Putamen (tissue), 1 donor: ENCODE results near the gene PPM1H.
"Not testable (repeated sequence)": the region's sequence is repeated elsewhere in the genome, so short reads cannot be mapped to it uniquely, and the experiment has no call there.

Experiments used
- DNase-seq: peaks from one replicate; pipeline ENCODE4 v3.0.0-alpha.2; 2016; ENCODE audit warnings: low spot score

Gene PPM1H

DNA sequence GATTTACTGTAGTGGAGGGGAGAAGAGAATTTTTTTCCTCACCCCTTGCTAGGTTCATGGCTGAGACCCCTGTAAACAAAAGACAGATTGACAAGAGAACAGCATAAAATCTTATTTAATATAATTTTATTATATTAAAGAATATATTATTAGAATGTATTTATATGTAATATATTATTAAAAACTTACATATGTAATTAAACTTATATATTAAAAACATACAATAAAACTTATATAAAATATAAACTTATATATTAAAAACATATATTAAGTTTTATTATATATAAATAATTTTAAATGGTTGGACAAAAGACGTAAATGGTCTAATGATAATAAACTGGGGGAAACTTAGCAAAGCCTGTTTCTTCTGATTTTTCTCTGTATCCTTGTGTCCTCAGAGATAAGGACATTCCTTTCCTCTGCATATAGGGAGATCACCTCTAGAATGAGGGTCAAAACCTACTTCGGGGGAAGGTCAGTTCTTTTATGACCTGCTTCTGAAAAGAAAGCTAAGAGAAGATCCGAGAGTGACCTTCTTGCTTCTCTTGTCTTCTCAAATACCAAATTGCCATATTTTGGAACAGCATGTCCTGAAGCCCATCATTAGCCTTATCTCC is 8.9 kb upstream of the PPM1H start:
- no peak for DNase-seq

DNA sequence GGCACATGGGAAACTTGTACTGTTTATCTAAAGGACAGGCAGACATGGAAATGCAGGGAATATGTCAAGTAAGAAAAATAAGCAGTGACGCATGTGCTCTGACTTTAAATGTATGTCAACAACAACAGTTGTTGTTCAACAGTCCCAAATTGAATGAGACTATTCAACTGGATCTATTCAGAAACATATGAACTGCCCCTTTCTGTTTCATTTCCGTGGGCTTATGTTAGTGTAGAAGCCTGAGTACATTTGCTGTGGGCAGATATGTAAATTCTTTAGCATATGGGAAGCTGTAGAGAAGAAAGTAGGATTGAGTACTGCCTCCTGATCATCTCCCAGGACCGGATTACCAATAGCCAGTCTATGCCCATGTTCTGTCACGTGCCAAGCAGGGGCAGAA is 7.4 kb upstream of the PPM1H start:
- DNase-seq = not testable (repeated sequence)

DNA sequence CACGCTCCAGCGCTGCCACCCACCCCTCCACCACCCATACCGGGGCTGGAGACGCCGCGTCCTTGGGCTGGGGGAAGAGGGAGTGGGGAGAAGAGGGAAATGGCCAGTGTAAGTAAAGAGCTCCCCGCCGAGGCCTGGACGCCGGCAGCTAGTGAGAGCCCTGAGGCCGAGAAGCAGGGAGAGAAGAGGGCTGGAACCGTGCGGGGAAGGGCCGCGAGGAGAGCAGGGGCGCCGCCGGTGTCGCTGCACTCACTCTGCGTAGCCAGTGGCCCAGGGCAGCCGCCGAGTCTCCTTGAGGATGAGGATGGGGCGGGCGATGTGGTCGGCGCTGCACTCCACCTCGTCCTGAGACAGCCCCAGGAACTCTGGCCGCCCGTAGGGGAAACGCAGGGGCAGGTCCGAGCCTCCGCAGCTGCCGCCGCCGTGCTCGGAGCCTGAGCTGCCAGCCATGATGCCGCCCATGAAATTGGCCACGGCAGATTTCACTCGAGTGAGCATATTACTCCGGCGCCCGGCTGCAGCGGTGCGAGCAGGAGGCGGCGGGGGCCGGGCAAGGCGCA is 631 bp downstream of the PPM1H start:
- DNase-seq = peak; percentile 68

DNA sequence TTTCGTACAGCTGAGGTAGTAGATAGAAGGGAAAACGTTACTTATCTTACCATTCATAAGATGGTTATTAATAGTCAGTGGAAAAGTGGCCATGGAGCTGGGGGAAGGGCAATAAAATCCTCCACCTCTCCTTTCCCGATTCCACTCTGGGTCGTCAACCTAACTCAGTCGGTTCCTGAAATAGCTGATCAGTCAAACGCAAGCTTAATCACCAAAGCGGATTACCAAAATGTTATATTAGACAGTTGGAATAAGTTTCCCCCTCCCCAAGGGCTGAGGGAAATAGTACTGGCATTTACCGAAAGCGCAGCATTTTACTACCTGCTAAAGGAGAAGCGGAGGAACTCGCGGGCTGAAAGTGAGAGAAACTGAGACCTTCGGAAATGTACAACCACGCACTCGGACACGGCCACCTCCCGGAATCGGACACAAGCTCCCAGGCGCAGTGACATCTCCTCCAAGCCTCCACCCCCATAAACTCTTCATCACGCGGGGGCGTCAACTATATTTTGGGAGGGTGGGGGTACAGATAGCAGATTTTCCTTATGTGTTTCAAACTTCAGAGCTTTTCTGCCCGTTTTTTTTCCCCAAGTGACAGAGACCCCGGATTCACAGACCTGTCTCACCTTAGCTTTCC is 1.2 kb downstream of the PPM1H start:
- peak; percentile 49 for DNase-seq

DNA sequence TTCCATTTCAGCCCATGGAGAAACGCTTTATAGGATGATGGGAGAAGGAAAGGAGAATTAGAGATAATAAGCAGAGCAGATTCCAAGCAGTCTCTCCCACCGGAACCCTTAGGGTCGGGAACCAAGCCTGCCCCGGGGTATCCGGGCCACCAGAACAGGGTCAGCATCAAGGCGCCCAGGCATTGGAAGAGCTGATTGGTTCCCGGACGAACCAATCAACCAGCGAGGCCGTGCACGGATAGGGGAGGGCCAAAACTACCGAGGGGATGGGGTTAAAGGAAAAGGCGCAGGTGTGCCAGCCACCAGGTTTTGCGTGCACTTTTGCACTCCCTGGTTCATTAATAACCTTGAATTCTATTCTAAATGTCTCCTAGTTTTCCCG is 1.7 kb downstream of the PPM1H start:
- DNase-seq = peak; percentile 92

DNA sequence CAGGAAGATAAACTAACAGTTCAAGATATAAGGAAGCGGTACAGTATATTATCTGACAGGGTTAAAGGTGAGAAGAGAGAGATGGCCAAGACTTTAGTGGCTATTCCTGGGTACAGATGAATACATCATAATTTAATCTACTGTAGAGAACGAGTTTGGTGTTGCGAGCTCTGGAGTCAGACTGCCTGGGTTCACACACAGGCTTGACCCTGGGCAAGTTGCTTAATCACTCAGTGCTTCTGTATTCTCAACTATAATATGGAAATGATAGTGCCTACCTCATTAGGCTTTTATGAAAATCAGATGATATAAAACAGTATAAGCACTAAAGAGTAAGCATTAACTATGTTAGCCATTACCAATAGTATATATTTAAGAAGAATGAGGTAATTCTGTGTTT is 3.5 kb downstream of the PPM1H start:
- DNase-seq = no peak

DNA sequence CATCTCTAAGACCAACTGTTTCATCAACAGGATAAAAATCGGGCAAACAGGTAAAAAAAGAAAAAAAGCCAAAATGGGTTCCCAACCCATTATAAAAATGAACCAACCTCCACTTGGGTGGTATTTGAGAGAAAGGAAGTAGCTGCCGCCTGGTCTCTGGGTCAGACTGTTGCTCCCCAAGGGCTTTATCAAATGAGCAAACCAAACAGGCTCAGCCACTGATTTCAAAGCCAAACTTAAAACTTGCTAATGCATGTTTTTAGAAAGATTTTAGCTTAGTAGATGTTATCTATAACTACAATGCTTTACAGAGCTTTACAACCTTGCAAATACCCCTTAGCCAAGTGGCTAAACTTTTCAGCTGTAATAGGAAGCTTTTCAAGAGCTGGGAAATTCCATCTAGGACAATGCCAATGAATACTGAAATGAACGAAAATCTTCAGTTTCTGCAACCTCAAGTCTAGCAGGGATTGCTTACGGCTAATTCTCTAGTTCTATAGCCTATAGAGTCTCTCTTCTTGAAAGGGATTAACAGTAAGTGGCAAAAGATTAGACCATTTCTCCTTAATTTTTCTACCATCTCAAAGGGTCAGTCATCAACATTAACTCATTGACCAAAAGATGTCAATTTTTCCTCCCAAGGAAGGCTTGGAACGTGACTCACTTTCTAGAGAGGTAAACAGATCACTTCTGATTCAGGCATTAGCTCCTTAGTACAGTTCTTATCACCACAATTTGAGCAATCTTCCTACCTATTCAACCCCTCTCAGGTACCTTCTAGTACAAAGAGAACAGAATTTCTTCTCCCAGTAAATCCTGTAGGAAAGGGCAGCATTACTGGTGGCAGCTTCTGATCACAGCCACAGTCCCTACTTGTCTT is 4.2 kb downstream of the PPM1H start:
- no peak for DNase-seq

DNA sequence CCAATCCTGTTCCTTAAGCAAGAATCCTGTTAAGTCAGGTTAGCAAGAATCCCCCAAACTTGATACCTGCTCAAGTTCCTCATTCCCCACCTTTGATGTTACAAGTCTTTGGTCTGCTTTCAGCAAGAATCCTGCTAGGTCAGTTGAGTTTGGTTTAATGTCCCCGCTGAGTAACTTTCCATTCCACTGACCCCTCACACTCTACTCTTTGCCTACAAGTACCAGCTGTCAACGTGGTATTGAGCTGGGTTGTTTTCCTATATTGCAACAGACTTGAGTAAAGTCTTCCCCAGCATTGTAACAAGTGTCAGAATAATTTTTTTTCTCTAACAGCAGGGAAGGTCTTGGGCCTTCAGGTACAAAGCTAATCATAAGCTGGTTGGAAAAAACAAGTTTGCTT is 6.3 kb downstream of the PPM1H start:
- DNase-seq = no peak

DNA sequence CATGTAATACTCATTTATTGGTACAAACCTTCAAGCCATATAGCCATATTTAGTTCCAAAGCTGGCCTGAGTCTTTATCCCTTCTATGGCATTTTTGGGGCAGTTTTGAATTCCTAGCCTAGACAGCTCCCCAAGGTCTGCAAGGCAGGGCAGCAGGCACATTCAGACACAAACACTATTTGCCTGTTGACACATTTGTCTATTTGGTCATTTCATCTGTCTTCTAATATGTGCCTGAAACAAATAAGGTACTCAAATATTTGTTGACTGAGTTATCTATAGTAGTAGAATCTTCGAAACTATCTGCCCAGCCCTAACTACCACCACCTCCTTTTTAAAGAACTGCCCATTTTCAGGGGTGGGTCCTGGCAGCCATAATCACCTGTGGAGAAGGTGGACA is 9.3 kb downstream of the PPM1H start:
- no peak for DNase-seq

DNA sequence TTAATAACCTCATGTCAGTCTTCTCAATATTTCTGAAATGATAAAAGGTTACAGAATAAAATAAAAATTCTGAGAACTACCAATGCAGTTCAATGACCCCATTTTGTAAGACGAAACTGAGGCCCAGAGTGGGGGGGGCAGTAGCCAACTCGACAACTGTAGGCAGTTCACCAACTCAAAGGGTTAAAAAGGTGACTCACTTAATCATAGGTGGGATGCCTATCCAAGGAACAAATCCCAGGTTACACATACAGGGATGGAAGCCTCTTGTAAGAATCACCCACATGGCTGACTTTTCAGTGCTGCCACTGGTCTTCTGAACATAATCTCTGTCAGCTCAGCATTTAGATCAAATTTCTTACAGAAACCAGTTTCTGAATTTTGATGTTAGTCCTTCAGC is 10.9 kb downstream of the PPM1H start:
- DNase-seq = no peak

DNA sequence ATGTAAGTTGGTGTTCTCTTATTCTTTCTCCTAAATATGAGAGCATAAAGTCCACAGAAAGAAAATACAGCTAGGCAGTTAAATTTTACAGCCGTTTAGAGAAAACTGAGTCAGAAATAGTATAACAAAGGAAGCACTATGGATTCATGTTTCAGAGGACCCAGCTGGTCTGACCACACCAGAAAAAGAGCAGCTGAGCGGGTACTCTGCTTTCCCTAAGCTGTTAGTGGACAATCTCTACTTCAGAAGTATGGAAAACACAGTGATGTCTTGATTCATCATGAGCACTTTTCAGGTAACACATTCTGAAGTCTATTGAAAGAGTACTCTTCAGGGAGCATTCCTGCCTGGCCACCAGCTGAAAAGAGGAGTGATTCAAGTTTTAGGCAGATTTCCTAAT is 12.4 kb downstream of the PPM1H start:
- DNase-seq = peak; percentile 79

DNA sequence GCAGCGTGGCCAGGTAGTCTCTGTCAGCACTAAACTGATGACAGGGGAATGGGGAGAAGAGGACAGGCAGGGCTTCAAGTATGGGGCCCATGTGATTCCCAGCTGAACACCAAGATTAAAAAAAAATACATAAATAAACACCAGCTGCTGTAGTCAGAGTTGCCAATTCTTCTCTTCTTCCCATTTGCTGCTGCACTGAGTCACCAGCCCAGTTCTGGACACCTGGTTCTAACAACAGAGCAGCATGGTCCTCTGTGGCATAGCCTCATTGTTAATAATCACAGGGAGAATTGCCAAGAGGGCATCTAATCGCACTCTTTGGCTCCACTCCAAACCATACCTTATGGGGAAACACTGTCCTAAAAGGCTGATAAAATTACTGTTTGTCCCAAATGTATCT is 15.1 kb downstream of the PPM1H start:
- peak; percentile 76 for DNase-seq

DNA sequence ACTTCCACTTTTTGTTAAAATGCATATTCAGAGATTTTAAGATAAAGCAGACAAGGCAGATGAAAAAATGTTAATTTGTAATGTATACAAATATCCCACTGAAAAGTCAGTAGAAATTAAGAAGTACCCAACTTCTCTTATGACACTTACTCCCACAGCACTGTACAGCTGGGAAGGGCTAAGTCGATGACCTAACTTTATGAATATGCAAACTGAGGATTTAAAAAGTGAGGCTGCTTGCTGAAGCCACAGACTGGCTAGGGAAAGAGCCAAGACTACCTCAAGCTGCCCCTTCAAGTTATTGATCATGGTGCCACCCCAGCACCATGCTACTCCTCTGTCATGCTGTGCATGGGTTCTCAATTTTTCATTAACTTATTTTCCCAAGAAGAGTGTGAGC is 17.0 kb downstream of the PPM1H start:
- no peak for DNase-seq

DNA sequence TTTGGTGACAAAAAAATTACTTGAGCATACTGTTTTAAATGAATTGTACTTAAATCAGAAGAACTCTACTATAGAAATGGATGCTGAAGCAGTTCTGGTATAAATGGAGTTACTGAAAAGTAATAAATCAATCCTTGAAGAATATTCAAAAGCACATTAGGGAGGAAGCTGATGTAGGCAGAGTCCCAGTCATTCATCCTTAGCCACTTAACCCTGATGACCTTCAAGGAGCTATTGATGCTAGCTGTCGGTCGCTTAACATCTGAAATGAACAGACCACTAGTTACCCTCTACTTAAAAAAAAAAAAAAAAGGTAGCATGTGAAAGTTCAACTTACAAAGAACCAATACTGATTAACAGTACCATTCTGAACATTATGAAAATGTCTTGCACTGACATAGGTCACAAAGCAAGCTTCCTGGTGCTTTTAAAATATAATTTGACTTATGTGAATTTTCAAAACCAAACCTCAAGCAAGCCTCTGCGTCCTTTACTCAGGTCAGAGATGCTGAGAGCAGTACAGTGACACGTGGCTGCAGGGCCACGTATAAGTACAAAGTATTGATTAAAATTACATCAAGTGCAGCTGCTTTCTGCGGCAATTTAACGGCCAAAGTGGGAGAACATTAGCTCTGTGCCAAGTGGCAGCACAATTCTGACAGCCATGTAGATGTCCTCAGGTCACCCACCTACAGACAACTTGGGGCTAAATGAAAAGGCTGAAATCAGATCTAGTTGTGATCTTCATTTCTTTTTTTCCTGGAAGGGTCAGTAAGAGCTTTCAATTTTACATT is 18.1 kb downstream of the PPM1H start:
- no peak for DNase-seq

DNA sequence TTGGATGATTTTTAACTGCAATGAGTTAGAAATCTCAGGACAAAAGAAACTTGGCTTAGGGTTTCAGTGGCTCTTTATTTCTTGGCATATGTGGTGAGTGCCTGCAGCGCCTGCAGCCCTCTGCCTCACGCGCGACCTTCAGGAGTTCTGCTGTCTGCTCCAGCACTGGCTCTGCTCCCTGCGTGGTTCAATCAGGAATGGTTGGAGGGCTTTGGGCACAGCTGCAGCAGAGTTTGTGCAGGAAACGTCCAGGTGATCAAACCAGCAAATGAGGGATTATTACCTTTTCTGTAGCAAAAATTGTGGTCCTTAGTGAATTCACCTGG is 19.8 kb downstream of the PPM1H start:
- no peak for DNase-seq

DNA sequence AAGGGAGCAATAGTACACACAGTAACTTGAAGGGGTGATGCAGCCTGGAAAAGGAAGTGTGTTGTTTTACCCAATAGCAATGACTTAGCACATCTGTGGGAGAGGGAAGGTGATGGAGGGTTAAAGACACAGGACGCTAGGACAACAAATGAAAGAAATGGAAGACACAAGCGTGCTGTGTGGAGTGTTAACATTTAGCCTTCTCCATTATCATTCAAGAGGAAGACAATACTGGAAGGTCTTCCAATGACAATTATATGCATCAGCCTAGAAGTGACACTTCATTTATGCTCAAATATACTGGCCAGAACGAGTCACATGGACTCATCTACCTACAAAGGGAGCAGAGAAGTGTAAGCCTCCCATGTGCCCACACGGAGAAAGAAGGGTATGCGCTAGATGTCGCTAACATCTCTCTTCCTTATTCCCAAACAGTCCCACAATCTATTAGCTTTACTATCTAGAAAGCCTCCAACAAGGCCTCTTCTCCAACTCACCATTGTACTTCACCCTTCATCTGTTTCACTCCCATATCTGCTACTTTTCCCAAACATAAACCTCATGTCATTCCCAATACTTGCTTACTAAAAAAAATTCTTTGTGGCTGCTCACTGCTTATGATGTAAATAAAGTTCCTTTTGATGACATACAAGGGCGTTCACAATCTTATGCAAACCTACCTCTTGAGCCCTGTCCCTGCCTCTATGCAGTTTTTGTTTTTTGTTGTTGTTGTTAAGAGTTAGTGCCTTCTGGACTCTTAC is 20.3 kb downstream of the PPM1H start:
- DNase-seq = no peak

DNA sequence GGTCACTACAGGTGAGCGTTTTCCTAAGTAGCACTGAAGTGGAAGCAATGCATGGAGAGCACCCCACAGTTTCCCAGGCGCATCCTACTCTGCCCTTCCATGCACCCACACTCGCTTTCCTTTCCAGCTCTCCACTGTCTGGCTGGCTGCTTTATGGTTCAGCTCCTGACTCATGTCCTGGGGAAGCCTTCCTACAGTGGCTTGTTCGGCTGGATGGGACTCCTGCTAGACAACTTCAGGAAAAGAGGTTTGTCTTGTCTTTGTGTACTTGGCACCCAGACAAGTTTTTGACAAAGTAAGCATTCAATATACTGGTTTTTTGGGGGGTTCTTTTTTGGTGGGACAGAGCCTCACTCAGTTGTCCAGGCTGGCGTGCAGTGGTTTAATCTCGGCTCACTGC is 21.6 kb downstream of the PPM1H start:
- no peak for DNase-seq

DNA sequence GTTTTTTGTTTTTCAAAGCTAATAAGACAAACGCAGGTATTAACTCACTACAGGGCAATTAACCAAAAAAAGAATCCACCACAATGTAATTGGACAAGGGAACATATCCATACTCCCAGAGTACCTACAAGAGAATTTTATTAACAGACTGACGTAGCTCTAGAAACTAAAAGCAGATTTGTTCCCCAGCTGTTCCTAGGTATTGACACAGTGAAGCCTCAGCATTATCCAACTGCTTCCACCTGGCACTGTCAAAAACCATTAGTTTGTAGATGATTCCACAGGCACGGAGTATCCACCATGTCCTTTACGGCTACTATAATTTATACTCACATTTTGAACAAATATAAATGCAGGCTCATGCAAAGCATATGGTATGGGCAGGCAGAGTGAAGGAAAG is 22.3 kb downstream of the PPM1H start:
- no peak for DNase-seq

DNA sequence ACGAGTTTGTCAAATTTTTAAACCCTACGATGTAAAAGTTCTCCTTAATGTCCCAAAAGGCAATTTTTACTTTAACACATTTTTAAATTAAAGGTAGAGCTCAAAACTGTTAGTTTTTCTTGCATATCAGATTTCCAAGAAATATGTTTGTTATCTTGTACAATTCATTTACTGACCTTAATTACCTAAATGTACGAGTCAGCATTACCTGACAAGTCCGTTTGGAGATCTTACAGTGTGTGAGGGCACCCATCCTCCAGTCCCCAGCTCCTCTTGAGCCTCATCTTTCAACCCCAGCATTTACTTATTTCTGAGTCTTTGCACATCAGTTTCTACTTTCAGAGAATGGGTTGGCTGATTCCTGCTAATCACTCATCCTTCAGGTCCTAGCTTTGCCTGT is 23.7 kb downstream of the PPM1H start:
- no peak for DNase-seq

DNA sequence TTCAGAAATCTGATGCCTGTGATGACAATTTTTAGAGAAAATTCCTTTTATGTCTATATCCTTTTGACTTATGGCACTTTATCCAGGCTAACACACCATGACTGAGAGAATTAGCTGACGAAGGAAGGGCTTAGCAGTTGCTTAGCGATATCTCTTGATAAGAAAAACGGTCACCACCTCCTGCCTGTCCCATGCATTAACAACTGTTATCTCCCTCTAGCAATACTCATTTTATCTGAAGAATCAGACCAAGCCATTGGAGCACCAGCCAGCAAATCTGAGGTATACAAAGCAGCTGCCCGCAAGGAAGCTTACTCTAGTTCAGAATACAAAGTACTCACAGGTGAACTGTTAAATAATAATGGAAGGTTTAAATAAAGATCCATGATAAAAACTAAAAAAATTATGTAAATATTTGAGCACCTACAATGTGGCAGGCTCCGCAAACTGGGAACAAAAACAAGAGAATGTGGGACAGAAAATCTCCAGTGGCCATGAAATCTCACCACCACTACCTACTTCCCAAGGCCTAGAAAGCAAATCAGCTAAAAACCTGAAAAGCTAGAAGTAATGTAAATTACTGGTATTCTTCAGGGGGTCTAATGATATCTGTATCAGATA is 24.3 kb downstream of the PPM1H start:
- no peak for DNase-seq

DNA sequence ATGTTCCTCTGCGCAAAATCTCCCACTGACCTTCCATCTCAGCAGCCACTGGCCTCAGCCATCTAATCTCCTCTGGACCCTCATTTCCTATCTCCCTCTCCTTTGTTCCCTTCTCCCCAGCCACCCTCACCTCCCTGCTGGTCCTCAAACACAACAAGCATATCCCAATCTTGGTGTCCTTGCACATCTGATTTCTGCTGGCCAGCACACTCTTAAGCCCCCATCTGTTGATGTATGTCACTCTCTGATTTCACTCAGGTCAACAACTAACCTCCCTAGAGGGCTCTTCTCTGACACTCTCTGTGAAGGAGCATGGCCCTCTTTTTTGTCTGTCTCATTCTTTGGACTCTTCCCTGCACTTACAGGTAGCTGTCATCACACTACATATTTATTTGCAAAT is 25.6 kb downstream of the PPM1H start:
- no peak for DNase-seq
